ENCODE measurements around the gene GRIPAP1.

GRIPAP1 gene

GRCh38 chrX:48961585-48962091, 40.4 kb downstream of the GRIPAP1 start:
- DNase-seq (ENCODE audit: insufficient read length, low spot score) (no peak), FAIRE-seq (no peak)

DNA sequence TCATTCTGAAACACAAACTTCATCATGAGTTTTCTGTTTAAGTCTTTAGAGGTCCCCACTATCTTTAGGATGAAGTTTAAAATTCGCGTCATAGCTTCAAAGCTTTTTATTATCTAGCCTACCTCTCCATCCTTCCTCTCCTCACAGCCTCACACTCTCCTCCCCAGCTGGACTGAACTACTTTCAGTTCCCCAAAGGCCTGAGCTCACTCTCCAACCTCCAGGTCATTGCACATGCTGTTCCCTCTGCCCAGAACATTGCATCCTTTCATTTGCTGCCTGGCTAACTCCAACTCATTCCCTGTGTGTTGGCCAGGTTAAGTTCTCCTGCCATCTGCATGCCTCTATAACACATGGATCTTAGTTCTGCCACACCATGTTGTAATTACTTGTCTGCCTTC, 41.8 kb downstream of the GRIPAP1 start:
- peak; percentile 97 for FAIRE-seq
- no peak for DNase-seq (ENCODE audit: insufficient read length, low spot score)

- DNase-seq (ENCODE audit: insufficient read length, low spot score): no peak
- FAIRE-seq: peak; percentile 68
Measured at GRCh38 chrX:48958635-48959094, 43.4 kb downstream of the GRIPAP1 start.

- DNase-seq (ENCODE audit: insufficient read length, low spot score): peak; percentile 80
- FAIRE-seq: peak; percentile 100
Measured at GRCh38 chrX:48957827-48958634, 44.0 kb downstream of the GRIPAP1 start.

DNA sequence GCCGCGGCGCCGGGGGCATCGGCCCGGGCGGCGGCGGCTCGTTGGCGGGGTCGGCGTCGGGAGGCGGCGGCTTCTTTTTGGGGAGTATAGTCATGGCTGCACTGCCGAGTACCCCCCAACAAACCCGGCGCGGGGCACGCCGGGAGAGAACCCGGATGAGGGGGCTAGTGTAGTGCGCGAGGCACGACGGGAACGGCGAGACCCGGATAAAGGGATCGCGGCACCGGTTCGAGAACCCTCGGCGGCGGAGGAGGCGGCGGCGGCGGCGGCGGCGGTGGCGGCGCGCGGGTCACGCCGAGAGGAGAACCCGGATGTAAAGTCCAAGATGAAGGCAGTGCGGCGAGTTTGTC, 44.6 kb downstream of the GRIPAP1 start, which contains the start of gene OTUD5:
TSS of gene OTUD5 (minus strand) at position 131 of the 350 bp plus-strand sequence. CDS start at position 94, 37 bp downstream.
- DNase-seq (ENCODE audit: insufficient read length, low spot score): peak; percentile 74
- FAIRE-seq: no peak

- FAIRE-seq (peak; percentile 78), DNase-seq (ENCODE audit: insufficient read length, low spot score) (no peak)
Measured at GRCh38 chrX:48956728-48957414, 45.2 kb downstream of the GRIPAP1 start.

- FAIRE-seq (no peak), DNase-seq (ENCODE audit: insufficient read length, low spot score) (no peak)
Measured at GRCh38 chrX:48948589-48948988, 53.5 kb downstream of the GRIPAP1 start.

DNA sequence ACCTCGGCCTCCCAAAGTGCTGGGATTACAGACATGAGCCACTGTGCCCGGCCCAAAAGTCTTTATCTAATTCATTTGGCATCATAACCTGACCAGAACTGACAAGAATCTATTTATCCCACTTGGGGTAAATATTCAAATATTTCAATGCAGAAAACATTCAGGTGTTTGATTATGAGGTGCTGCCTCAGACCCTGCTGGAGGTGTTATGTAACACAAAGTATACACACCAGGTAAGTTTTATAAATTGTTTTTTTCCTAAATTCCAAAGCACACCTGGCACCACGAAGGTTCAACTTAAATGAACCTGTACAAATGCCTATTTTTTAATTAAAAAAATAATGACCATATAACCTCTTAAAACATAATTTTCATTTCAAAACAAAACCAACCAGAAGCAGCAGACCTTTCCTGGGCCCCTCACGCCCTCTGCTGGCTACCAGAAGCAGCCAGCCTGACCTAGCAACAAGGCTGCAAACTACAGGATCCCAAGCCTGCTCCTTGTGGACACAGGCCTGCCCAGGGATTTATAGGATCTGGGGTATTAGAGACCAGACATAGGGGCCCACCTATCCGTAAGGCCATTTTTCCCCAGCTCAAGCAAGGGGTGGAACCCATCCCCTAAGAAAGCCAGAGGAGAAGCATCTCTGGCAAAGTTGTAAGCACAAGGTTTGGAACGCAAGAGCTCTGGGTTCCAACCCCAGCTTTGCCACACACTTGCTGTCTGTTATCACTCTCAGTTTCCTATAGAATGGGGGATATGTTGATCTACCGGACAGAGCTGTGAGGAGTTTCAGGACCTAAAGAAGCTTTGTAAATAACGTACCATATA, 56.3 kb downstream of the GRIPAP1 start:
- FAIRE-seq: peak; percentile 89
- no peak for DNase-seq (ENCODE audit: insufficient read length, low spot score)

DNA sequence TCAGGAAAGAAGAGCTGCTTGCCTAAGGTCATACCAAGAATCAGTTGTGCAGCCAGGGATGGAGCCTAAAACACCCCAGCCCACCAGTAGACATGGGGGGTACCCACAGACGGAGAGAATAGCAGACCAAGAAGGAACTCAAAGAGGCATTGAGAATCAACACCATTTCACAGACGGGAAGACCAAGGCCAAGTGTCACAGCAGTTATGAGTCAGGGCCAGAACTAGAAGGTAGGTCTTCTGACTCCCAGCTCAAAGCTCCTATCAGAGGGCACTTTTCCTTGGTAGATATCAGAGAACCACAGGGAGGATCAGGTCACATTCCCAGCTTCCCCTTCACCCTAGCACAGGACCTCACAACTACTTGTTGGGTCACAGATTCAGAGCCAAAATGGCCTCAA, 59.2 kb downstream of the GRIPAP1 start:
- FAIRE-seq: peak; percentile 53
- no peak for DNase-seq (ENCODE audit: insufficient read length, low spot score)

GRCh38 chrX:48940404-48940955, 61.6 kb downstream of the GRIPAP1 start:
- DNase-seq (ENCODE audit: insufficient read length, low spot score) (no peak), FAIRE-seq (peak; percentile 64)

DNA sequence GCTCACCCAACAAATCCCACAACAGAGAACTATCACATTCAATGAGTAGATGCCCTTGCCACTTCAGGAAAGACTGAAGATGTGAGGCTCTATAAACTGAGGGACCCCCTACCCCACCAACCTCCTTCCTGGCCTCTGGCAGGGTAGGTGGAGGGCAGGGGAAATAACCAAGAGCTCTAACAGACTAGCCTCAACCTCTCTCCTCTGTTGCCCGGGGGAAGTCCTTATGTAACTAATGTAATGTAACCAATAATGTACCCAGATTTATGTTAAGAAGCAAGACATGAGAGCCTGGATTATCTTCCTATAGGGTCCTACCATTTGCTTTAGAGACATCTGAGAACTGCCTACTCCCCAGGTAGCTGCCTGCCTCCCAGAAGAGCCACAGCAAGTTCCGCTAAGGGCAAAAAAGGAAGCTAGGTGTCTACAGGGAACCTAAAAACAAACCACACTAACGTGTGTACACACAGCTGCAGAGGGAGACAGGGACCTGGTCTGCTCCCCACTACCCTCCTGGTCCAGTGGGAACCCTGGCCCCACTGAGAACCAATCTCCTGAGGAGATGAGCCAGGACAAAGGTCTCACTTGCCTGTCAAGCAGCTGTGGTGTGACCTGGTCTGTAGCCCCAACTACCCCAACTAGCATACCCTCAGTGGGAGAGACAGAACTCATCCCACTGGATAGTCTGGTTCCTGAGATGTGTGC, 62.4 kb downstream of the GRIPAP1 start:
- no peak for FAIRE-seq

GRCh38 chrX:48938721-48939425, 63.2 kb downstream of the GRIPAP1 start:
- FAIRE-seq: peak; percentile 99
- DNase-seq (ENCODE audit: insufficient read length, low spot score): no peak

More for the DNA sequence above, 62.4 kb downstream of the GRIPAP1 start:
- DNase-seq (ENCODE audit: insufficient read length, low spot score): no peak

GRCh38 chrX:48937054-48937907, 64.8 kb downstream of the GRIPAP1 start:
- peak; percentile 100 for FAIRE-seq
- no peak for DNase-seq (ENCODE audit: insufficient read length, low spot score)

GRCh38 chrX:48936429-48937053, 65.5 kb downstream of the GRIPAP1 start:
- no peak for FAIRE-seq
- no peak for DNase-seq (ENCODE audit: insufficient read length, low spot score)

DNA sequence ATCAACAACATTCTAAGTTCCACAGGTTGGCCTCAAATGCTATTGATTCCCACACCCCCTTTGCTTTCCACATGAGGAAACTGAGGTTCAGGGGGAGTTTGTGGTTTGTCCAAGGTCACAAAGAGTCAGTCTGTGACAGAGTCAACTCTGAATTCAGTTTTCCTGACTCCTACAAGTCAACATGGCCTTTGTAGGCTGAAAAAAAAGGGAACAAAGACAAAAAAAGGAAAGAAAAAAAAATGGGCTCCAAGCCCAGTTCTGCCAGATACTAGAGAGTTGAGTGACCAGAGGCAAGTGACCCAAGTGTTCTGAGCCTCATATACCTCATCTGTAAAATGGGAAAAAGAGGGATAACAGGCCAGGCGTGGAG, 66.8 kb downstream of the GRIPAP1 start:
- no peak for FAIRE-seq

DNA sequence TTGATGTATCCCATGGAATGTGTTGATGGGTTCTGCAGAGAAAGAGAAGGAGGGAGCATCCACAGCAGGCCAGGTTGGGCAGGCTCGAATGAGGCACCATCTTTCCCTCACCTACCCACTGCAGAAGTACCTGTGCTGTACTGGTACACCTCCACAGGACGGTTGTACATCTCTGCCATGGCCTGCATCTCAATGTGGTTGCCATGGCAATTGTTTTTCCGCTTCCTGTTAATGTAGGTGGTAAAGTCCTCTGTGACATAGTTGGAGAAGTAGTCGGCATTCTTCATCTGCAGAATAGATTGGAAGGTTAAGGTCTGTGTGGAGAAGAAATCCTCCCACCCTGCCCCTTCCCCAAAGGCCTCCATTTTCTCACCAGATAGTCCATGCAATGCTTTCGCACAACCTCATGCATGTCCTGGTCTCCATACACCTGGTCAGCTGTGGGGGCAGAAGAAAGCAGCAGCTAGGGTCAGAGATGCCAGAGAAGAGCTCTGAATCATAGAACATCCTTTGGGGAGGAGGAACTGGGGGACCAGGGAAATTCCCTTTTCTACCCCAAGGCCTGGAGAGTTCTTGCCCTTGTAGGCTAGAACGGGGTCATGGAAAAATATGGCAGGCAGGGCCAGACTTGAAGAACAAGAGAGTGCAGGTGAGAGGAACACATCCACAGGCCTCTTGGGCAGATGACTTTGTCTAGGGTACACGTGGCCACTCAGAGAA, 67.3 kb downstream of the GRIPAP1 start:
- DNase-seq (ENCODE audit: insufficient read length, low spot score) (no peak), FAIRE-seq (peak; percentile 85)

More for the DNA sequence above, 66.8 kb downstream of the GRIPAP1 start:
- no peak for DNase-seq (ENCODE audit: insufficient read length, low spot score)

- FAIRE-seq (peak; percentile 89), DNase-seq (ENCODE audit: insufficient read length, low spot score) (no peak)
Measured at GRCh38 chrX:48933757-48934156, 68.3 kb downstream of the GRIPAP1 start.
